HCT116 (cell line): ENCODE results near the gene SERINC3.

Source experiments
- CTCF ChIP-seq, 3 experiments: fragments of 200-600 bp in 1 of 3; sonication (generic) in 1 of 3; IDR thresholded peaks in 2 of 3; conservative IDR thresholded peaks in 1 of 3; 2 replicates each; pipeline ENCODE4 v1.5.1; 2012 to 2017; ENCODE audit warnings: low read depth in 2 of 3, low read length in 2 of 3, antibody characterized with exemption in 1 of 3, borderline replicate concordance in 1 of 3, control low read depth in 1 of 3, mild to moderate bottlenecking in 1 of 3, mixed read lengths in 1 of 3, mixed run types in 1 of 3, moderate library complexity in 1 of 3; ENCODE audit not compliant: insufficient read depth in 1 of 3
- EGR1 ChIP-seq: IDR thresholded peaks from 2 replicates; pipeline ENCODE4 v1.6.1; 2012; ENCODE audit warnings: low read depth
- FOSL1 ChIP-seq: IDR thresholded peaks from 2 replicates; pipeline ENCODE4 v1.6.1; 2012; ENCODE audit warnings: low read depth
- MAX ChIP-seq: IDR thresholded peaks from 2 replicates; pipeline ENCODE4 v1.6.1; 2012
- POLR2A ChIP-seq: IDR thresholded peaks from 2 replicates; pipeline ENCODE4 v1.7.0; 2011; ENCODE audit warnings: borderline replicate concordance; ENCODE audit not compliant: insufficient read depth, insufficient read length; ENCODE audit errors: extremely low read depth
- POLR2AphosphoS5 ChIP-seq: IDR thresholded peaks from 2 replicates; pipeline ENCODE4 v1.6.1; 2011; ENCODE audit warnings: mild to moderate bottlenecking, low read depth, low read length, moderate library complexity
- REST ChIP-seq: IDR thresholded peaks from 2 replicates; pipeline ENCODE4 v1.6.1; 2012; ENCODE audit warnings: low read depth
- TCF7L2 ChIP-seq: IDR thresholded peaks from 2 replicates; pipeline ENCODE4 v1.7.0; 2011; ENCODE audit warnings: borderline replicate concordance, inconsistent platforms; ENCODE audit not compliant: insufficient read depth, insufficient read length; ENCODE audit errors: extremely low read depth
- ZBTB33 ChIP-seq: IDR thresholded peaks from 2 replicates; pipeline ENCODE4 v1.6.1; 2011; ENCODE audit warnings: mild to moderate bottlenecking, low read length, moderate library complexity; ENCODE audit not compliant: insufficient replicate concordance; ENCODE audit errors: extremely low read depth

GRCh38 chr20:44497761-44498160 lies 24.1 kb downstream of the SERINC3 start:
- TF ChIP-seq CTCF (IDR thresholded peaks at IDR 0.05 in 2 of 3, conservative IDR thresholded peaks at IDR 0.05 in 1 of 3; ENCODE audit: borderline replicate concordance in 1 of 3, insufficient read depth in 1 of 3, low read depth in 2 of 3, low read length in 2 of 3), result no peak
- no peak for TF ChIP-seq POLR2AphosphoS5
- TF ChIP-seq TCF7L2, result no peak
- no peak for TF ChIP-seq FOSL1
- no peak for TF ChIP-seq POLR2A
- TF ChIP-seq EGR1, result no peak
- no peak for TF ChIP-seq MAX
- no peak for TF ChIP-seq ZBTB33
- no peak for TF ChIP-seq REST
